Progenitor cell of endocrine pancreas (in vitro differentiated cells): ENCODE results near the gene POMT2. TPM values are rescaled to one million over a fixed set of nuclear protein-coding genes. Genes with fewer than 3 reads are reported as not detected.

ENCODE experiments used
- DNase-seq: peaks from one replicate; pipeline ENCODE4 v3.0.0; 2021; ENCODE audit warnings: low spot score; ENCODE audit not compliant: unreplicated experiment
- H3K27ac Mint-ChIP-seq: 2 replicates; pipeline ENCODE4 v1.8.0; 2021; ENCODE audit warnings: mild to moderate bottlenecking, moderate library complexity, mixed read lengths
- H3K27me3 Mint-ChIP-seq: 2 replicates; pipeline ENCODE4 v1.8.0; 2021; ENCODE audit warnings: mixed read lengths
- H3K36me3 Mint-ChIP-seq: 2 replicates; pipeline ENCODE4 v1.8.0; 2022; ENCODE audit warnings: mixed read lengths; ENCODE audit not compliant: insufficient read depth
- H3K4me1 Mint-ChIP-seq: 2 replicates; pipeline ENCODE4 v1.8.0; 2021; ENCODE audit warnings: low read depth, mixed read lengths
- H3K4me3 Mint-ChIP-seq: 2 replicates; pipeline ENCODE4 v1.8.0; 2021; ENCODE audit warnings: low read depth, mild to moderate bottlenecking, moderate library complexity, mixed read lengths
- H3K9me3 Mint-ChIP-seq: 2 replicates; pipeline ENCODE4 v1.8.0; 2021; ENCODE audit warnings: low read depth, mixed read lengths
- total RNA-seq: library from RNA; stranded (reverse); gene quantifications from 2 replicates; pipeline ENCODE4 v1.2.1, GENCODE V29; 2021
- TF ChIP-seq, protein P1 (sequence below): fragments of 200-600 bp; sonication (generic); IDR thresholded peaks from one replicate; pipeline ENCODE4 v1.5.0; 2021; ENCODE audit warnings: antibody characterized with exemption, mild to moderate bottlenecking; ENCODE audit not compliant: unreplicated experiment

The POMT2 gene
- total RNA-seq, 1 donor from 2014 or later: 65.5 TPM

DNA sequence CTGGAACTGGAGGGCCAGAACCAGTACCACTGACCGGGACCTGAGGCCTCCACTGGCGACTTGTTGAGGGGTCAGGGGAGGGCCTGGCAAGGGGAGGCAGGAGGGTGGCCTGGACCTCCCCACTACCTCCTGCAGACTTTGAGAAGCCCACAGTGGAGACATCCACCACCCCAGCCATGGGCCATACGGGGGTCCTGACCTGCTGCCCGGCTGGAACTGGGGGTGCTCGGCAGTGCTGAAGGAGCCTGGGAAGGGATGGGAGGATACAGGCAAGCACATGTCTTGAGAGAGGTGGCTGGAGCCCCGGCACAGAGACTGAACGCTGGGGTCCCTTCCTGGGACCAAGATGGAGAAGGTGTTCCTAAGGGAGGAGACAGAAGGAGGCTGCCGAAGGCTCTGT is 64.0 kb downstream of the POMT2 start:
- peaks cover 8% of the 10 kb centered on the region for H3K27me3 Mint-ChIP-seq
- no peaks in the 10 kb centered on the region for H3K36me3 Mint-ChIP-seq
- no peak for DNase-seq
- no peak overlapping the region for H3K27ac Mint-ChIP-seq
- TF ChIP-seq, protein P1, sequence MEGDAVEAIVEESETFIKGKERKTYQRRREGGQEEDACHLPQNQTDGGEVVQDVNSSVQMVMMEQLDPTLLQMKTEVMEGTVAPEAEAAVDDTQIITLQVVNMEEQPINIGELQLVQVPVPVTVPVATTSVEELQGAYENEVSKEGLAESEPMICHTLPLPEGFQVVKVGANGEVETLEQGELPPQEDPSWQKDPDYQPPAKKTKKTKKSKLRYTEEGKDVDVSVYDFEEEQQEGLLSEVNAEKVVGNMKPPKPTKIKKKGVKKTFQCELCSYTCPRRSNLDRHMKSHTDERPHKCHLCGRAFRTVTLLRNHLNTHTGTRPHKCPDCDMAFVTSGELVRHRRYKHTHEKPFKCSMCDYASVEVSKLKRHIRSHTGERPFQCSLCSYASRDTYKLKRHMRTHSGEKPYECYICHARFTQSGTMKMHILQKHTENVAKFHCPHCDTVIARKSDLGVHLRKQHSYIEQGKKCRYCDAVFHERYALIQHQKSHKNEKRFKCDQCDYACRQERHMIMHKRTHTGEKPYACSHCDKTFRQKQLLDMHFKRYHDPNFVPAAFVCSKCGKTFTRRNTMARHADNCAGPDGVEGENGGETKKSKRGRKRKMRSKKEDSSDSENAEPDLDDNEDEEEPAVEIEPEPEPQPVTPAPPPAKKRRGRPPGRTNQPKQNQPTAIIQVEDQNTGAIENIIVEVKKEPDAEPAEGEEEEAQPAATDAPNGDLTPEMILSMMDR: no peak
- no peak overlapping the region for H3K4me3 Mint-ChIP-seq
- H3K4me1 Mint-ChIP-seq: peaks cover 4% of the 10 kb centered on the region
- H3K9me3 Mint-ChIP-seq: no peaks in the 10 kb centered on the region

DNA sequence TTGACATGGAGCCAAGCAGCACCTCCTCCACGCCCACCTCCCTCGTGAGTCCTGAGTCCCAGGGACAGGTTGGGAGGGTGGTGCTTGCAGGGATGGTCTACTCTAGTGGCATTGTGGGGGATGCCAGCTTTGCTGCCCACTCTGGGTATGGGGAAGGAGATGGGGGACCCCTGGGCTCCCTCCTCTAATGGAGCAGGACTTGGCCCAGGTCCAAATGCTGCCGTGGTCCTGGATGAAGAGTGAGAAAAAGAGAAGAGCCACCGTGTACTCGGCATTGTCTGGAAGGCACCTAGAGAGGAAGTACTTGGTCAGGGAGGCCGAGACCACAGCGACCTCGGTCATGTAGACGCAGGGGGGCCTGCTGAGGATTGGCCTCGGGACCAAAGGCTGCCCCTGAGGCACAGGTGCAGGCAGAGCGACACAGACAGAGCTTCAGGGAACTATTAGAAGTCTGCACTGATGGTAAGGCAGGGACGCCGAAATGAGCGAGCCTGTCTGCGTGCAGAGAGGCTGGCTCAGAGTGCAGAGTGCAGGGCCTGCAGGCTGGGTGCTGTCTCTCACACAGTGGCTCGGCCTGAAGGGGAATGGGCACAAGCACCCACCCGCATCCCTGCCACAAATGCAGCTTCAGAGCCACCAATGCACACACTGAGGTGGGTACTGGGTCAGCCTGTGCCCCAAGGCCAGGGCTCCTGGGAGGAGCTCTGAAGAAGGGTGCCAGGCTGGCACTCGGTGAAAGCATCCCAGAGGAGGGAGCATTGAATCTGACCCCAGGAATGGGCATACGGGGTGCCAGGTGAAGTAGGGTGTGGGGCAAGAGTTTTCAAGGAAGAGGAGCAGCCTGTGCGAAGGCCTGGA is 67.1 kb downstream of the POMT2 start:
- no peaks in the 10 kb centered on the region for H3K9me3 Mint-ChIP-seq
- H3K4me3 Mint-ChIP-seq: no peak overlapping the region
- peaks cover 7% of the 10 kb centered on the region for H3K27me3 Mint-ChIP-seq
- H3K27ac Mint-ChIP-seq: no peak overlapping the region
- no peak for DNase-seq
- no peaks in the 10 kb centered on the region for H3K36me3 Mint-ChIP-seq
- TF ChIP-seq, protein P1: no peak
- no peaks in the 10 kb centered on the region for H3K4me1 Mint-ChIP-seq

DNA sequence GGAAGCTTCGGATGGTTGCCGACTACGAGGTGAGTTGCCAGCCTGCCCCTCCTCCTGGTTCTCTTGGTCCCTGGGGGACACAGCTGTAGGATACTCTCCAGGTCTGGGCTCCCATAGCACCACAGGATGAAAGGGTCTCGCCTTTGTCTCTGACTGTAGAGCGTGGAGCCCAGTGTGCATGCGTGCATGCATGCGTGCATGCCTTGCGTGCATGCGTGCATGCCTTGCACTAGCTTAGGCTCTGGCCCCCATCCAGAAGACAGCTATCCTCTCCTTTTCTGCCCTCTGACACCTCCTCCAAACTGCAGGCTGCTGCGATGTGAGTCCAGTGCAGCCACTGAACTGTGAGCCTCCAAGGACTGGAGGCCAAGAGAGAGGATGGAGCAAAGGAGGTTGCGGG is 68.8 kb downstream of the POMT2 start:
- no peaks in the 10 kb centered on the region for H3K36me3 Mint-ChIP-seq
- TF ChIP-seq, protein P1: no peak
- H3K9me3 Mint-ChIP-seq: no peaks in the 10 kb centered on the region
- no peak overlapping the region for H3K4me3 Mint-ChIP-seq
- no peak overlapping the region for H3K27ac Mint-ChIP-seq
- peaks cover 2% of the 10 kb centered on the region for H3K27me3 Mint-ChIP-seq
- H3K4me1 Mint-ChIP-seq: no peaks in the 10 kb centered on the region
- DNase-seq: no peak

DNA sequence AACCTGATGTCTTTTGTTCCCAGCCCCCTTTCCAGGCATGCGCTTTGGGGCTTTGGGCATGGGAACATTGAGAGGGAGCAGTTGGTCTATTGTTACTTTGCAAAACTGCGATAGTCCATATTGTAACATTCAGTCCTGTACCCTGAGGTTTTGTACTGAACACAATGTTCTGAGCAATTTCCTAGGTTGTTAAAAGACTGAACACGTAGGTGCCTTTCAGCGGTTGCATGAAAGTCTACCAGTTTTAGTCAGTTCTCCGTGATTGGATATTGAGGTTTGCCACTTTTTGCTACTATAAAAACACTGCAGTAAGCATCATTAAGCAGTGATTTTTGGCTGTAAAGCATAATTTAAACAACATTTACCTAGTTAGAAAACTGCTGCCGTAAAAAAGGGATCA is 69.8 kb downstream of the POMT2 start:
- Mint-ChIP-seq H3K4me1 (no peaks in the 10 kb centered on the region), H3K27ac (no peak overlapping the region), H3K9me3 (no peaks in the 10 kb centered on the region), H3K27me3 (peaks cover 5% of the 10 kb centered on the region), H3K36me3 (no peaks in the 10 kb centered on the region), H3K4me3 (no peak overlapping the region)
- DNase-seq: no peak
- TF ChIP-seq, protein P1: no peak

DNA sequence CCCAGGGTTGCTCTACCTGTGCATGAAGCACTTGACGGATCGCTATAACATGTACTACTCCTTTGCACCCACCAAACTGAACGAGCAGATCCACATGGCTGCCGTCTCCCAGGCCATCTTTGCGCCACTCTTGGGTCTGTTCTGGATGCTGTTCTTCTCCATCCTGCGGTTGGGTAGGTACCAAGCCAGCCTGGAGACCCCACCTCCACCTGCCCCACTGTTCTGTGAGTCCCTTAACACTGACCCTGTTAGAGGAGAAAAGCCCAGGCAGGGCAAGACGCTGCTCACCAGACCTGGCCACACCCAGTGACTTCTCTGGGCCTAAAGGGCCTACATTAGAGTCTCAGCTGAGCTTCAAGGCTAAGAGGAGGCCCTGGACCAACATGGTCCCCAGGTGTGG is 71.4 kb downstream of the POMT2 start:
- no peak overlapping the region for H3K4me3 Mint-ChIP-seq
- H3K27ac Mint-ChIP-seq: no peak overlapping the region
- no peaks in the 10 kb centered on the region for H3K4me1 Mint-ChIP-seq
- DNase-seq: no peak
- no peaks in the 10 kb centered on the region for H3K9me3 Mint-ChIP-seq
- TF ChIP-seq, protein P1: no peak
- H3K27me3 Mint-ChIP-seq: peaks cover 8% of the 10 kb centered on the region
- H3K36me3 Mint-ChIP-seq: no peaks in the 10 kb centered on the region
